Progenitor cell of endocrine pancreas (in vitro differentiated cells): ENCODE results near the gene SENP3. TPM values are rescaled to one million over a fixed set of nuclear protein-coding genes. Genes with fewer than 3 reads are reported as not detected.

Experiments
- DNase-seq: peaks from one replicate; pipeline ENCODE4 v3.0.0; 2021; ENCODE audit warnings: low spot score; ENCODE audit not compliant: unreplicated experiment
- H3K27ac Mint-ChIP-seq: 2 replicates; pipeline ENCODE4 v1.8.0; 2021; ENCODE audit warnings: mild to moderate bottlenecking, moderate library complexity, mixed read lengths
- H3K27me3 Mint-ChIP-seq: 2 replicates; pipeline ENCODE4 v1.8.0; 2021; ENCODE audit warnings: mixed read lengths
- H3K36me3 Mint-ChIP-seq: 2 replicates; pipeline ENCODE4 v1.8.0; 2022; ENCODE audit warnings: mixed read lengths; ENCODE audit not compliant: insufficient read depth
- H3K4me1 Mint-ChIP-seq: 2 replicates; pipeline ENCODE4 v1.8.0; 2021; ENCODE audit warnings: low read depth, mixed read lengths
- H3K4me3 Mint-ChIP-seq: 2 replicates; pipeline ENCODE4 v1.8.0; 2021; ENCODE audit warnings: low read depth, mild to moderate bottlenecking, moderate library complexity, mixed read lengths
- H3K9me3 Mint-ChIP-seq: 2 replicates; pipeline ENCODE4 v1.8.0; 2021; ENCODE audit warnings: low read depth, mixed read lengths
- CTCF ChIP-seq: fragments of 200-600 bp; sonication (generic); IDR thresholded peaks from one replicate; pipeline ENCODE4 v1.5.0; 2021; ENCODE audit warnings: antibody characterized with exemption, mild to moderate bottlenecking; ENCODE audit not compliant: unreplicated experiment
- total RNA-seq: library from RNA; stranded (reverse); gene quantifications from 2 replicates; pipeline ENCODE4 v1.2.1, GENCODE V29; 2021

SENP3 gene
- total RNA-seq, 1 donor from 2014 or later = 62.5 TPM

DNA sequence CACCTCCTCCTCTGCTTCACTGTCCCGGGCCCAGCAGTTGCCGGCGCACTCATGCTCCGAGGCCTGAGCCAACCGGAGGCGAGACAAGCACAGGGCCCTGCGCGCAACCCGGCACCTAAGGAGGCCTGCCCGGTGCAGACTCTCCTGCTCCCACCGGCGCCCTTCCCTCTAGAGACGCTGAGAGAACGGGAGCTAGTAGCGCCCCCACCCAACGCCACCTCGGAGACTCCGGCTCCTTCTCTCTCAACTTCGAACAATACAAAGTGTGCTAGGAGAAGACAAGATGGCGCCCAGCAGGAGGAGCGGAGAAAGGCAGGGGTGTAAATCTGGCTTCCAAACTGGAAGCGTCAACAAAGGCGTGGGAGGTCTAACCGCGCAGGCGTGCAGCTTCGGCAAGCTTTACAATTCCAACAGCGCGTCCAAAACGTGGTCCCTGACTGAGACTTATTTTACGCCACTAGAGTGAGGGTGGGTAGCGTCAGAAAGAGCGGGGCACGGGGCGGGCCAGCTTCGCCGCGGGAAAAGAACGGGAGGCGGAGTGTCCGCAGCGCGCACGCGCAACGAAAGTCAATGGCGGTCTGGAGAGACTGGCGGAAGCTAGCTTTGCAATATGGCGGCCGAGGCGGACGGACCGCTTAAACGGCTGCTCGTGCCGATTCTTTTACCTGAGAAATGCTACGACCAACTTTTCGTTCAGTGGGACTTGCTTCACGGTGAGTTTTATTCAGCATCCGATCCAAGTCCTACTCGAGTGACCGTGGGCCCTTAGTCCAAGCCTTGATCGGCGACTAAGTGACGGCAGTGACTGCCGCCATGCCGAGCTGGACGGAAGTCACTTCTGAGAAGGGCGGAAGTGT is 21.8 kb downstream of the SENP3 start, which contains the start of gene MPDU1:
TSS of gene MPDU1 (plus strand) at position 600 of the 857 bp plus-strand sequence. CDS start at position 611, 11 bp downstream.
- no peak for TF ChIP-seq CTCF
- peak; percentile 88 for DNase-seq
- Mint-ChIP-seq H3K9me3 (no peaks in the 10 kb centered on the region), H3K4me1 (peaks cover 35% of the 10 kb centered on the region), H3K36me3 (peaks cover 15% of the 10 kb centered on the region), H3K4me3 (peak within 1 kb of the TSS; percentile 98), H3K27ac (peak within 1 kb of the TSS; percentile 100), H3K27me3 (no peaks in the 10 kb centered on the region)

DNA sequence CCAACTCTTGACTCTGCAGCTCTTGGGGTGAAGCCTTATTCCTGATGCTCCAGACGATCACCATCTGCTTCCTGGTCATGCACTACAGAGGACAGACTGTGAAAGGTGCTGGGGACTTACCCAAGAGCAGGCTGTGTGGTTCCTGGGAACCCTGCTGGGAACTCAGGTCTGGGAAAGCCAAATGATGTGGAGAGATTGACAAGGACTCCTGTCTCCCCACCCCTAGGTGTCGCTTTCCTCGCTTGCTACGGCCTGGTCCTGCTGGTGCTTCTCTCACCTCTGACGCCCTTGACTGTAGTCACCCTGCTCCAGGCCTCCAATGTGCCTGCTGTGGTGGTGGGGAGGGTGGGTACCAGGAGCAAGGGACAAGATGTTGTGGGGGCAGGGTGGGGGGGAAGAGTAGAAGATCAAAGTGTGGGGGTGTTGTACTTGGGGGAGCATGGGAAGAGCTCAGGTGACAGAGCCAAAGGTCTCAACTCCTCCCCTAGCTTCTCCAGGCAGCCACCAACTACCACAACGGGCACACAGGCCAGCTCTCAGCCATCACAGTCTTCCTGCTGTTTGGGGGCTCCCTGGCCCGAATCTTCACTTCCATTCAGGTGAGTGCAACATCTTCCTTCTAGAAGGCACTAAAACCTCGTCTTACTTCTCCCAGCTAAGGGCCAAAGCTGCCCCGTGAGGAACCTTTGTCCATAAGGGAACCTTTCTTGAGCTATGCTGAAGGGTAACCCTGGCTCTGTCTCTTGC is 25.1 kb downstream of the SENP3 start:
- TF ChIP-seq CTCF = peak; percentile 24
- no peaks in the 10 kb centered on the region for H3K27me3 Mint-ChIP-seq
- H3K9me3 Mint-ChIP-seq = no peaks in the 10 kb centered on the region
- no peak for DNase-seq
- H3K4me3 Mint-ChIP-seq = no peak overlapping the region
- H3K36me3 Mint-ChIP-seq = peaks cover 22% of the 10 kb centered on the region
- H3K27ac Mint-ChIP-seq = no peak overlapping the region
- peaks cover 18% of the 10 kb centered on the region for H3K4me1 Mint-ChIP-seq

DNA sequence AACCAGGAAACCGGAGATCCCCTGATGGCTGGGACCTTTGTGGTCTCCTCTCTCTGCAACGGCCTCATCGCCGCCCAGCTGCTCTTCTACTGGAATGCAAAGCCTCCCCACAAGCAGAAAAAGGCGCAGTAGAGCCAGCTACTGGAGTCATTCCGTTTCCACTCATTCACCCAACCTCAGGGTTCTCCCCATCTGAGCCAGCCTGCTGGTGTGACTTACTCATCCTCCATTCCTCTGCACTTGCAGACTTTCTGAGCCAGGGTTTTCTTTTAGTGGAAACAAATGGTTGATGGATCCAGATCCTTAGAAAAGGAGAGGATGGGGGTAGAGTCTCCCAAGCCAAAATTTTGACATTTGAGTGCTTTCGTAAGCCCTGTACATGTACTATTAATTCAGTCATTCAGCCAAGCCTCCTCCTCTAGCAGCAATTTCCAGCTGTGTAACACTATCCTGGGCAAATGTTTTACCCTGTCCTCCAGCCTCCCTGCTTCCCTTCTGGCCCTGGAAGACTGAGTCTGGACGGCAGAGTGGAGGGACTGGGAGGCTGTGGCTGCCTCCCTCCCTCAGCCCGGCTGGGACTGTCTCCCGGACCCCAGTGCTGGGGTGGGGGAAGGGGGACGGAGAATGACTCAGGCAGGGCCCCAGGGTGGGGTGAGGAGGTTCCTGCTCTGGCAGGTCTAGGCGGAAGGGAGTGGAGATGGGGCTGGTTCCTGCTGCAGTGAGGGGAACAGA is 25.9 kb downstream of the SENP3 start:
- no peak overlapping the region for H3K27ac Mint-ChIP-seq
- no peaks in the 10 kb centered on the region for H3K9me3 Mint-ChIP-seq
- peaks cover 13% of the 10 kb centered on the region for H3K4me1 Mint-ChIP-seq
- H3K4me3 Mint-ChIP-seq = no peak overlapping the region
- peaks cover 23% of the 10 kb centered on the region for H3K36me3 Mint-ChIP-seq
- DNase-seq = no peak
- no peak for TF ChIP-seq CTCF
- H3K27me3 Mint-ChIP-seq = no peaks in the 10 kb centered on the region

- Mint-ChIP-seq H3K9me3 (no peaks in the 10 kb centered on the region), H3K4me3 (no peak overlapping the region), H3K27ac (no peak overlapping the region), H3K4me1 (peaks cover 8% of the 10 kb centered on the region), H3K27me3 (no peaks in the 10 kb centered on the region), H3K36me3 (peaks cover 30% of the 10 kb centered on the region)
- no peak for DNase-seq
- no peak for TF ChIP-seq CTCF
Measured at GRCh38 chr17:7588553-7589203, 27.0 kb downstream of the SENP3 start.
